Glutamatergic neuron (in vitro differentiated cells): ENCODE results near the gene RNF39. TPM values are rescaled to one million over a fixed set of nuclear protein-coding genes. Genes with fewer than 3 reads are reported as not detected.
A peak's percentile ranks its signal among the peaks of the same experiment; 100 is the strongest.

ENCODE experiments used
- DNase-seq: peaks from one replicate; pipeline ENCODE4 v3.0.0; 2022
- H3K27ac Mint-ChIP-seq: one replicate; pipeline ENCODE4 v1.8.0; 2020; ENCODE audit warnings: mild to moderate bottlenecking, mixed read lengths, inconsistent platforms; ENCODE audit not compliant: unreplicated experiment
- H3K27me3 Mint-ChIP-seq: one replicate; pipeline ENCODE4 v1.8.0; 2020; ENCODE audit warnings: mild to moderate bottlenecking, moderate library complexity, mixed read lengths, inconsistent platforms; ENCODE audit not compliant: unreplicated experiment
- H3K36me3 Mint-ChIP-seq: one replicate; pipeline ENCODE4 v1.8.0; 2020; ENCODE audit warnings: mild to moderate bottlenecking, mixed read lengths, inconsistent platforms; ENCODE audit not compliant: unreplicated experiment
- H3K4me1 Mint-ChIP-seq: one replicate; pipeline ENCODE4 v1.8.0; 2020; ENCODE audit warnings: mild to moderate bottlenecking, low read depth, mixed read lengths, inconsistent platforms; ENCODE audit not compliant: unreplicated experiment
- H3K4me3 Mint-ChIP-seq: one replicate; pipeline ENCODE4 v1.8.0; 2020; ENCODE audit warnings: mild to moderate bottlenecking, mixed read lengths, inconsistent platforms; ENCODE audit not compliant: unreplicated experiment
- H3K9me3 Mint-ChIP-seq: one replicate; pipeline ENCODE4 v1.8.0; 2020; ENCODE audit warnings: mild to moderate bottlenecking, moderate library complexity, mixed read lengths, inconsistent platforms; ENCODE audit not compliant: unreplicated experiment
- total RNA-seq: library from RNA; stranded (reverse); fragmentation: NEBNext Ultra II Directional; extraction: Animal tissue kit (Norgen Biotek cat#: 25700); gene quantifications from one replicate; pipeline ENCODE4 v1.2.1, GENCODE V29; 2021; ENCODE audit not compliant: unreplicated experiment
- TF ChIP-seq, protein P1 (sequence below): fragments of 200-600 bp; sonication (generic); IDR thresholded peaks from one replicate; pipeline ENCODE4 v1.5.0; 2021; ENCODE audit not compliant: partially characterized antibody, unreplicated experiment

Gene RNF39
- total RNA-seq, 1 donor from 2014 or later: not detected

DNA sequence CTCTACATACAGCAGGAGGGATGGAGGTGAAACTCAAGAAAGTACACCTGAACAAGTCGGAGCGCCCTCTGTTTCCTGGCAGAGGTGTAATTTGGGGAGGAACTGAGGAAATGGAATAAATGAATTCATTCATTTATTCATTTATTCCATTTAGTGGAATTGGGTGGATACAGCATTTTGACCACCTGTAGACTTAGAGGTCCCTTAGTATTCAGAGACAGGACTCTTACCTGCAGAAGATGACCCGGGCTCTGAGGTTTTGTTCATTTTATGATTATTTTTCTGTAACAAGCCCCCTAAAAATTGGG, 28.3 kb upstream of the RNF39 start:
- peaks cover 27% of the 10 kb centered on the region for H3K27me3 Mint-ChIP-seq
- peaks cover 10% of the 10 kb centered on the region for H3K4me1 Mint-ChIP-seq
- H3K27ac Mint-ChIP-seq: no peak overlapping the region
- H3K4me3 Mint-ChIP-seq: peak overlapping the region; percentile 89
- no peak for DNase-seq
- peaks cover 6% of the 10 kb centered on the region for H3K9me3 Mint-ChIP-seq
- H3K36me3 Mint-ChIP-seq: no peaks in the 10 kb centered on the region
- TF ChIP-seq, protein P1, sequence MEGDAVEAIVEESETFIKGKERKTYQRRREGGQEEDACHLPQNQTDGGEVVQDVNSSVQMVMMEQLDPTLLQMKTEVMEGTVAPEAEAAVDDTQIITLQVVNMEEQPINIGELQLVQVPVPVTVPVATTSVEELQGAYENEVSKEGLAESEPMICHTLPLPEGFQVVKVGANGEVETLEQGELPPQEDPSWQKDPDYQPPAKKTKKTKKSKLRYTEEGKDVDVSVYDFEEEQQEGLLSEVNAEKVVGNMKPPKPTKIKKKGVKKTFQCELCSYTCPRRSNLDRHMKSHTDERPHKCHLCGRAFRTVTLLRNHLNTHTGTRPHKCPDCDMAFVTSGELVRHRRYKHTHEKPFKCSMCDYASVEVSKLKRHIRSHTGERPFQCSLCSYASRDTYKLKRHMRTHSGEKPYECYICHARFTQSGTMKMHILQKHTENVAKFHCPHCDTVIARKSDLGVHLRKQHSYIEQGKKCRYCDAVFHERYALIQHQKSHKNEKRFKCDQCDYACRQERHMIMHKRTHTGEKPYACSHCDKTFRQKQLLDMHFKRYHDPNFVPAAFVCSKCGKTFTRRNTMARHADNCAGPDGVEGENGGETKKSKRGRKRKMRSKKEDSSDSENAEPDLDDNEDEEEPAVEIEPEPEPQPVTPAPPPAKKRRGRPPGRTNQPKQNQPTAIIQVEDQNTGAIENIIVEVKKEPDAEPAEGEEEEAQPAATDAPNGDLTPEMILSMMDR: no peak

DNA sequence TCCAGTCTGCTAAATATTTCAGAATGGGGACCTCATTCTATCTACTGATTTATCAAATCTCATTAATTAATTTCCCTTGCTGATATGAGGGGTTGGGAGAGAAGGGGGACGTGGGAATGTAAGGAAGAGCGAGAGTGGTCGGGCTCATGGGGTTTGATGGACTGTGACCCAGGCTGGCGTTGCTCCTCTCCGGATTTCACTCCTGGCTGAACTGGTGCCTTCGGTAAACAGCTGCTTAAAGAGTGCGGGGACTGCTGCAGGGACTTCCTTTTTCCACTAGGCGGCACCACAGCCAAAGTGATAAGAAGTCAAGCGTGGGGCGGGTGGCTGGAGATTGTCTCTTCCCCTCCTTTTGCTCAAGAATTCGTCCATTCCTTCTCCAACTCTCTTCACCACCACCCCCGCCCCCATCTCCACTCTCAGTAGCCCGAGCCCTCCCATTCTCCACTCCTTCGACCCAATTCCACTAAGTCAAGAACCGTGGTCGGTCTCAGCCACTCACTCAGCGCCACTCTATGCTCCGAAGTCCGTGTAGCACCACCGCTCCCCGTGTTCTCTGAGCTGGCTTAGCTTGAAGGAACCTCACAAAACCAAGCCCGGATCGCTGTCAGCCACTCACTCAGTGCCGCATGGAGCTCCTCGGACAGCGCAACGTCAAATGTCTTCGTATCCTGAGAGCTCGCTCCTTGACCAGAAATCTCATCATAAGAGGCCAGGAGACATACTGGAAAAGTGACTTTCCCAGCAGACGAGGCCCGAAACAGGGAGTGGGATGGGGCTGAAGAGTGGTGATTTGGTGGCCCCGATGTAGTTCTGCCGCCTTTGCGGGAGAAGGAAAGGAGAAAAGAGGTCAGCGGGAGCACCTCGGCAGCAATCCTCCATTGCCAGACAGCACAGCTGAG, 27.7 kb upstream of the RNF39 start:
- H3K36me3 Mint-ChIP-seq: no peaks in the 10 kb centered on the region
- H3K27ac Mint-ChIP-seq: no peak overlapping the region
- H3K4me3 Mint-ChIP-seq: peak overlapping the region; percentile 89
- TF ChIP-seq, protein P1: peak; percentile 89
- peaks cover 10% of the 10 kb centered on the region for H3K4me1 Mint-ChIP-seq
- peak; percentile 84 for DNase-seq
- H3K9me3 Mint-ChIP-seq: peaks cover 6% of the 10 kb centered on the region
- H3K27me3 Mint-ChIP-seq: peaks cover 31% of the 10 kb centered on the region

DNA sequence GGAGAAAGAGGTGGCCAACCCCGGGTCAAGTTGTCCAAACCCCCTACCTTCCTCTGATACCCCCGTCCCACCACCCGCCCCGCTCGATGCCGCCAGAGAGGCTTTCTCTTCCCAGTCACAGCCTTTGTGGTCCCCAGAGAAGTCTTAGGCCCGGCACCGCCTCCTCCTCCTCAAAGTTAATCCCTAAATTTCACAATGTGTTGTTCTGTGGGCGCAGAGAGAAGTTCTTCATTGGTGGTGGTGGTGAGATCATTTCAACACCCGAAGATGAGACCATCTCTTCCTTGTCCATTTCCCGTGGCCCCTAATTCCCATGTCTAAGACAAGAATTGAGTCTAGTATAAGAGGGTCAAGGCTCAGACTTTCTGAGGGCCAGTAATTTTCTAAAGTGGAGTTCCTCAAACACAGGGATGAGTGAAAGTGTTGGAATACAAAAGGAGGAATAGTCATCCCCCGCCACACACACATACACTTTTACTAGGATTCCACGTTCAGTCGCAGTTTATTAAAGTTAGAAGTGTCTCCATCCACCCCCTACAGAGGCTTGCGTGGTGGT, 26.9 kb upstream of the RNF39 start:
- H3K9me3 Mint-ChIP-seq: peaks cover 6% of the 10 kb centered on the region
- no peak for DNase-seq
- peaks cover 10% of the 10 kb centered on the region for H3K4me1 Mint-ChIP-seq
- peaks cover 29% of the 10 kb centered on the region for H3K27me3 Mint-ChIP-seq
- H3K27ac Mint-ChIP-seq: no peak overlapping the region
- peak overlapping the region; percentile 89 for H3K4me3 Mint-ChIP-seq
- H3K36me3 Mint-ChIP-seq: no peaks in the 10 kb centered on the region
- TF ChIP-seq, protein P1: no peak

DNA sequence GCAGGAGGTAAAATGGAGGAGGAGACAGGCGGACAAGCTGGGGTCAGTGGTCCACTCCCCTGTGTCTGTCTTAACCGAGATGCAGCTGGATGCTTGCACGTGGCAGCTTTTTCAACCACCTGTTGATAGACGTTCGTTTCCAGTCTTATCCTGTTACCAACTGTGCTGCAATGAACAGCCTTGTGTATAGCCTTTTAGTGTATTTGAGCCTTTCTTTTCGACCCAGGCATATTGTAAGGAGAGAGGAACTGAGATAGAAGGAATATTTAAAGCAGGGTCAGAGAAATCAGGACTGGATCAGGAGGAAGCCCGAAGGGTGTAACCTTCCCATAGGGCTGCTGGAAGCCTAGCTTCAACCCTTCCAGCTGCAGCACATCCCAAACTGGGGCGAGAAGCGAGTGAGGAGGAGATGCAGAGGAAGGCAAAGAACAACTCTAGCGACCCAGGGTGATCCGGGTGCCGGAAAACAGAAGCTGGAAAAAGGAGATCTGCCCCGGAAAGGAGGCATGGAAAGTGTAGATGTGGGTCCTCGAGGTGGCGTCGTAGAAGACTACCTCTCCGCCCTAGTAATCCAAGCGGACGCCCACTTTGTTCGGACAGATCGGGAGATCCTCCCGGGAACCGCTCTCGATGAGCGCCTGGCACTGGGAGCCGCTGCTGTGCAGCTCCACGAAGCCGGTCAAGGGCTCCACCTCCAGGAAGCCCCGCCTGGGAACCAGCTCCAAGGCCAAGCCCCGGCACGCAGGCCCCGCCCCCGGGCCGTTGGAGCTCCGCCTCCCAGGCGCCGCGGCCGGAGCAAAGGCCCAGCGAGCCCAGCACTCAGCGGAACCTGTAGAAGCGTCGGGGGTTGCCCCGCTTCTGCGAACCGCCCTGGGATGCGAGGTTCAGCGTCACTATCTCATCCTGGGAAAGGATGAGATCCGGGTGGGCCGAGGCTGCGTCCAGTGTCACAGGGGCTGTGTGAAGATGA, 26.2 kb upstream of the RNF39 start:
- no peaks in the 10 kb centered on the region for H3K36me3 Mint-ChIP-seq
- H3K4me3 Mint-ChIP-seq: peak overlapping the region; percentile 84
- DNase-seq: peak; percentile 84
- H3K27me3 Mint-ChIP-seq: peaks cover 29% of the 10 kb centered on the region
- peaks cover 10% of the 10 kb centered on the region for H3K4me1 Mint-ChIP-seq
- H3K27ac Mint-ChIP-seq: no peak overlapping the region
- TF ChIP-seq, protein P1: no peak
- H3K9me3 Mint-ChIP-seq: peaks cover 6% of the 10 kb centered on the region
